H1 (cell line): ENCODE data around the gene TOB1. TPM values are rescaled to one million over a fixed set of nuclear protein-coding genes. Genes with fewer than 3 reads are reported as not detected.

ENCODE experiments used
- CTCF ChIA-PET: fragments of 300-600 bp; sonication (Branson Sonifier 250); formaldehyde crosslinking; loops from one replicate; lab custom pipeline; 2021; ENCODE audit not compliant: partially characterized antibody; lab: Charles Lee
- POLR2A ChIA-PET: fragments of 300-600 bp; sonication (Branson Sonifier 250); formaldehyde crosslinking; loops from one replicate; lab custom pipeline; 2021; ENCODE audit warnings: inconsistent platforms; ENCODE audit not compliant: partially characterized antibody; lab: Charles Lee
- DNase-seq, 2 experiments: peaks; one replicate each; pipeline versions ENCODE4 v3.0.0 to v3.0.0-alpha.2; 2010 to 2022; ENCODE audit warnings: low spot score in 2 of 2, low read depth in 1 of 2, mixed read lengths in 1 of 2
- FAIRE-seq: peaks from 2 replicates; lab custom pipeline; 2011; peaks lifted over from hg19 to GRCh38; lab: Jason Lieb, UNC
- H2AFZ ChIP-seq: 2 replicates; pipeline ENCODE4 v1.8.1; 2012; ENCODE audit warnings: low read length, inconsistent platforms
- H2AK5ac ChIP-seq: 2 replicates; pipeline ENCODE4 v1.6.1; 2013; ENCODE audit warnings: low read depth, low read length
- H2BK120ac ChIP-seq: replicated peaks from 2 replicates; pipeline ENCODE3; 2013; ENCODE audit warnings: low read depth, low read length, inconsistent platforms
- H2BK12ac ChIP-seq: 2 replicates; pipeline ENCODE4 v1.6.1; 2013; ENCODE audit warnings: low read depth, low read length
- H2BK15ac ChIP-seq: 2 replicates; pipeline ENCODE4 v1.6.1; 2013; ENCODE audit warnings: low read length
- H2BK20ac ChIP-seq: 2 replicates; pipeline ENCODE4 v1.6.1; 2013; ENCODE audit warnings: low read length
- H2BK5ac ChIP-seq: 2 replicates; pipeline ENCODE4 v1.6.1; 2013; ENCODE audit warnings: low read depth, low read length
- H3K14ac ChIP-seq: 2 replicates; pipeline ENCODE4 v1.6.1; 2013; ENCODE audit warnings: inconsistent platforms; ENCODE audit not compliant: insufficient read length
- H3K18ac ChIP-seq: 2 replicates; pipeline ENCODE4 v1.6.1; 2013; ENCODE audit warnings: low read length; ENCODE audit errors: extremely low read depth
- H3K23ac ChIP-seq: 2 replicates; pipeline ENCODE4 v1.6.1; 2013; ENCODE audit warnings: inconsistent platforms; ENCODE audit not compliant: insufficient read length
- H3K23me2 ChIP-seq: 2 replicates; pipeline ENCODE4 v1.6.1; 2013; ENCODE audit warnings: low read depth, low read length
- H3K27ac ChIP-seq: 2 replicates; pipeline ENCODE4 v1.6.1; 2011; ENCODE audit warnings: low read depth, low read length, inconsistent platforms
- H3K27me3 ChIP-seq, 4 experiments: replicated peaks in 1 of 4; 1 replicate in 1 of 4; 2 replicates in 3 of 4; pipeline versions ENCODE4 v1.6.1 to v1.8.1; 2011 to 2013; ENCODE audit warnings: low read length in 3 of 4, mild to moderate bottlenecking in 3 of 4, inconsistent platforms in 2 of 4, mixed read lengths in 2 of 4, moderate library complexity in 1 of 4; ENCODE audit not compliant: control insufficient read depth in 3 of 4, insufficient read depth in 3 of 4; ENCODE audit errors: extremely low read depth in 1 of 4
- H3K36me3 ChIP-seq, 4 experiments: 2 replicates each; pipeline versions ENCODE4 v1.6.1 to v1.8.1; 2011 to 2013; ENCODE audit warnings: mild to moderate bottlenecking in 4 of 4, low read length in 3 of 4, moderate library complexity in 2 of 4, control low read depth in 1 of 4, inconsistent platforms in 1 of 4; ENCODE audit not compliant: insufficient read depth in 4 of 4, control insufficient read depth in 2 of 4
- H3K4ac ChIP-seq: replicated peaks from 2 replicates; pipeline ENCODE3; 2013; ENCODE audit warnings: low read length, low read depth, mixed read lengths, inconsistent platforms; ENCODE audit not compliant: insufficient read length
- H3K4me1 ChIP-seq, 4 experiments: replicated peaks in 1 of 4; 1 replicate in 1 of 4; 2 replicates in 3 of 4; pipeline versions ENCODE4 v1.6.1 to v1.8.1; 2011 to 2013; ENCODE audit warnings: low read length in 3 of 4, inconsistent platforms in 2 of 4, mixed read lengths in 1 of 4; ENCODE audit not compliant: insufficient read depth in 4 of 4, control insufficient read depth in 3 of 4
- H3K4me2 ChIP-seq, 2 experiments: 2 replicates each; pipeline versions ENCODE4 v1.6.1 to v1.8.1; 2011 to 2013; ENCODE audit warnings: low read depth in 2 of 2, low read length in 2 of 2, control low read depth in 1 of 2, inconsistent platforms in 1 of 2, mild to moderate bottlenecking in 1 of 2; ENCODE audit not compliant: insufficient read depth in 1 of 2
- H3K4me3 ChIP-seq, 4 experiments: fragments of 200-600, 300-600 bp in 1 of 4; sonication (generic), shearing (Covaris generic), sonication (Bioruptor Twin) in 1 of 4; 2 replicates each; pipeline versions ENCODE4 v1.5.1 to v1.8.1; 2011 to 2016; ENCODE audit warnings: low read length in 4 of 4, low read depth in 3 of 4, control low read depth in 2 of 4, inconsistent platforms in 2 of 4, mild to moderate bottlenecking in 2 of 4, mixed read lengths in 1 of 4, moderate library complexity in 1 of 4; ENCODE audit not compliant: insufficient read depth in 2 of 4; ENCODE audit errors: extremely low read depth in 1 of 4
- H3K56ac ChIP-seq: replicated peaks from 2 replicates; pipeline ENCODE3; 2013; ENCODE audit warnings: low read depth, mild to moderate bottlenecking, mixed read lengths, low read length, inconsistent platforms; ENCODE audit not compliant: insufficient read length
- H3K79me1 ChIP-seq: 2 replicates; pipeline ENCODE4 v1.6.1; 2013; ENCODE audit warnings: low read depth, low read length, control low read depth
- H3K79me2 ChIP-seq, 2 experiments: 2 replicates each; pipeline versions ENCODE4 v1.6.1 to v1.8.1; 2012 to 2013; ENCODE audit warnings: low read length in 2 of 2, mild to moderate bottlenecking in 2 of 2, inconsistent platforms in 1 of 2; ENCODE audit not compliant: insufficient read depth in 2 of 2, control insufficient read depth in 1 of 2
- H3K9ac ChIP-seq, 4 experiments: replicated peaks in 1 of 4; 1 replicate in 1 of 4; 2 replicates in 3 of 4; pipeline versions ENCODE4 v1.6.1 to v1.8.1; 2011 to 2013; ENCODE audit warnings: low read depth in 3 of 4, low read length in 3 of 4, control low read depth in 2 of 4, mild to moderate bottlenecking in 2 of 4, moderate library complexity in 2 of 4, inconsistent platforms in 1 of 4; ENCODE audit errors: extremely low read depth in 1 of 4
- H3K9me3 ChIP-seq, 2 experiments: 2 replicates each; pipeline versions ENCODE4 v1.6.1 to v1.8.1; 2012 to 2013; ENCODE audit warnings: mild to moderate bottlenecking in 2 of 2, moderate library complexity in 2 of 2, control low read depth in 1 of 2, inconsistent platforms in 1 of 2, low read depth in 1 of 2, low read length in 1 of 2, mixed read lengths in 1 of 2; ENCODE audit not compliant: insufficient read depth in 2 of 2
- H4K20me1 ChIP-seq, 2 experiments: replicated peaks in 1 of 2; 2 replicates each; pipeline versions ENCODE3 to v1.8.1; 2011 to 2013; ENCODE audit warnings: inconsistent platforms in 2 of 2, low read length in 2 of 2, mild to moderate bottlenecking in 1 of 2; ENCODE audit not compliant: insufficient read depth in 2 of 2, control insufficient read depth in 1 of 2
- H4K5ac ChIP-seq: 2 replicates; pipeline ENCODE4 v1.6.1; 2013; ENCODE audit warnings: low read length, low read depth, mixed read lengths, inconsistent platforms; ENCODE audit not compliant: insufficient read length
- H4K8ac ChIP-seq: 2 replicates; pipeline ENCODE4 v1.8.0; 2013; ENCODE audit warnings: mild to moderate bottlenecking, moderate library complexity, low read length, inconsistent platforms; ENCODE audit not compliant: insufficient read depth; ENCODE audit errors: extremely low read depth
- H4K91ac ChIP-seq: replicated peaks from 2 replicates; pipeline ENCODE3; 2013; ENCODE audit warnings: low read length, mixed read lengths, inconsistent platforms; ENCODE audit not compliant: insufficient read length
- BRCA1 ChIP-seq: IDR thresholded peaks from 2 replicates; pipeline ENCODE4 v1.6.1; 2012; ENCODE audit warnings: low read depth, low read length, improper control_type of control experiment
- KDM5A ChIP-seq: fragments of 200-600 bp; IDR thresholded peaks from 2 replicates; pipeline ENCODE4 v1.7.1; 2012; ENCODE audit warnings: mild to moderate bottlenecking, low read length, inconsistent platforms, mixed read lengths
- WGBS, 2 experiments: shearing (Covaris generic) in 1 of 2; methylation state at CpG; one replicate each; pipeline versions ENCODE4 v1.1.6 to v1.1.7; 2013 to 2015; ENCODE audit warnings: low lambda C conversion rate in 2 of 2, mixed read lengths in 2 of 2, inconsistent platforms in 1 of 2, low coverage in 1 of 2, missing lambda C conversion rate in 1 of 2; ENCODE audit not compliant: insufficient replicate concordance in 2 of 2, insufficient coverage in 1 of 2, insufficient read length in 1 of 2; ENCODE audit errors: extremely low coverage in 1 of 2, missing lambda C conversion rate in 1 of 2; 5-methylcytosine and 5-hydroxymethylcytosine counted together
- polyA plus RNA-seq, 7 experiments: library from polyadenylated mRNA; depleted of rRNA in 3 of 7; stranded (reverse) in 5 of 7; unstranded in 2 of 7; fragments of >200 nt in 5 of 7; fragments of 200-250 nt in 2 of 7; gene quantifications; 1 replicate in 5 of 7; 2 replicates in 1 of 7; 4 replicates in 1 of 7; pipeline versions ENCODE4 v1.2.1 to v1.2.3, GENCODE V29; 2011 to 2013; ENCODE audit warnings: missing spikeins in 2 of 7, mixed read lengths in 2 of 7
- total RNA-seq: library from RNA; stranded (reverse); fragmentation: NEBNext Ultra II Directional; extraction: Animal tissue kit (Norgen Biotek cat#: 25700); gene quantifications from 2 replicates; pipeline ENCODE4 v1.2.1, GENCODE V29; 2021

Gene TOB1
- total and polyA plus RNA-seq, 2 of the 8 experiments (the other 6 are each of a cell fraction or from before 2014, with no cell fraction given) = 14.4 to 20.8 TPM

DNA sequence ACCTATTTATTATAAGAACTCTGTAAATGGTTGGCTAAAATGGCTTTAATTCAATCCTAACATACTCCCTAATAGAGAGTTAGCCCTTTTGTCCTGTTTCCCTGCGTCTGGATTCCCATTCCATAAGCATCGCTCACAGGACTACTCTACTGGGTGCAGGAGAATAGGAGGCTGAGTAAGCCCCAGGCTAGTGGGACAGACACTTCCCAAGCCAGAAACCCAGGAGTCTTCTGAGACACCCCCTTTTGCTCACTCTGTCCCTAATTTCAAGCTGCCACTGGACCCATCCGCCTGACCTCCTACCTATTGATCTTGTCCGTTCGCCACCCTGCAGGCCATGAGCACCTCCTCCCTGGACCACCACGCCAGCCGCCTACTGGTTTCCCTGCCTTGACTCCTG, 16.7 kb upstream of the TOB1 start:
- ChIA-PET CTCF (no interaction called here), POLR2A (interaction anchor here (1.4 to 1.6 kb wide), 2 partner anchors 9 to 16 kb away, joined by 4 to 5 read pairs; partner anchors contain the start of gene TOB1)
- Histone ChIP-seq H3K18ac (no peak overlapping the region), H3K9ac (no peak overlapping the region), H3K36me3 (no peaks in the 10 kb centered on the region), H3K27me3 (no peaks in the 10 kb centered on the region), H3K9me3 (peaks cover 0 to 3% of the 10 kb centered on the region in 2 experiments; a peak in 2 of 4 replicates), H4K20me1 (no peaks in the 10 kb centered on the region), H2BK15ac (no peak overlapping the region), H3K79me1 (no peaks in the 10 kb centered on the region), H3K23me2 (no peaks in the 10 kb centered on the region), H4K5ac (no peak overlapping the region), H3K27ac (no peak overlapping the region), H3K4me2 (no peak overlapping the region), H3K23ac (no peak overlapping the region), H2BK12ac (no peak overlapping the region), H3K79me2 (no peaks in the 10 kb centered on the region), H4K91ac (no peak overlapping the region), H3K4me1 (peaks cover 0 to 5% (median under 1%) of the 10 kb centered on the region in 4 experiments; a peak in 2 of 7 replicates), H4K8ac (no peak overlapping the region), H2AK5ac (no peak overlapping the region), H3K4ac (no peak overlapping the region), H2BK5ac (no peak overlapping the region), H2BK20ac (no peak overlapping the region), H2BK120ac (no peak overlapping the region), H3K4me3 (no peak overlapping the region), H2AFZ (no peak overlapping the region), H3K56ac (no peak overlapping the region), H3K14ac (no peak overlapping the region)
- DNase-seq = no peak
- no peak for FAIRE-seq
- 96% methylated on average over 7 of the region's 7 CpGs; no CpG with 5 or more reads in 1 of the 2 experiments for WGBS, 2 experiments
- TF ChIP-seq KDM5A (no peak), BRCA1 (no peak)
